Measurements from ENCODE around the gene FCRL5.

- no peak for TF ChIP-seq POLR2A (IDR thresholded peaks at IDR 0.05; ENCODE audit: low read length)
- TF ChIP-seq CTCF (IDR thresholded peaks at IDR 0.05), result no peak
- TF ChIP-seq USF2 (IDR thresholded peaks at IDR 0.05), result no peak
- no peak for TF ChIP-seq REST (IDR thresholded peaks at IDR 0.05)
- TF ChIP-seq EHF (CRISPR knock-in tag; IDR thresholded peaks at IDR 0.05), result no peak
These were observed 83.0 kb downstream of the FCRL5 start for GRCh38 chr1:157469300-157469699.
